NOMO-1 treated with DMSO at 0.1 percent for 48 hours (cell line): Measurements from ENCODE around the gene ZNF148.

Source experiments
- DNase-seq: peaks from one replicate; lab custom pipeline; 2025; ENCODE audit not compliant: unreplicated experiment; lab: John Stamatoyannopoulos, UW

ZNF148 gene

GRCh38 chr3:125194061-125194848 is 180.9 kb downstream of the ZNF148 start:
- no peak for DNase-seq

DNA sequence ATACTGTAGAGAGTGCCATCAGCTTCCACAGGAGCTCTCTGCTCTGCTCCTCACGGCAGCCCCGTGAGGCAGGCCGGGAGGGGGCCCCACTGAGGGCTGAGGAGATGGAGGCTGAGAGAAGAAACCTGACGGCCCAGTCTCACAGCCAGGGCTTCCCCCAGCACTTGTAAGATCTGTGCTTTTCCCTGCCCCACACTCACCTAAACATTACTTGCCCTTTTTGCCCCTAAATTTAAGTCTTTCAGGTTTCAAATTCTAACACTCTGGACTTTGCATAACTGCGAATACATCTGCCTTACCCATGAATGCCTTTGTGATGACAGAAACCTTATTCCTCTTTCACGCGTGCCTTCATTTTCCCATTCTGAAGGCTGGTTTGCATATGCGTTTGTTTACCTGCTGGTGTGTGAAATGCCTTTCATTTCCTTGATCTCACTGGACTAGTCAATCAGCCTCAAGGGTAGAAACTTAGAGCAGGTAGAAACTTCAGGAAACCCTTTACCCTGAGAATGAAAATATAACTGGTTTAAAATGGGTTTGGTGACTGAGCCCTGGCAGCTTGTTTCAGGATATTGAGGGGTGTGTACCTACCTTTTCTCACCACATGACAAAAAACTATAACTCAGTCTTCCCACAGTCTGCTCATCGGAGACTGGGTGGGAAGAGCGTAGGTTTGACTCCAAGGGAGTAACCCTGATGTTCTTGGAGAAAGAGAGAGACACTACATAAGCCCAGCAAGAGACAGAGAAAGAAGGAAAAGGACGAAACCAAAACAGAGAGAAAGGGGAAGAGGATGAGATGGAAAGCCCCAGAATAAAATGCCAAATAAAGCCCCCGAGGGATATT is 182.7 kb downstream of the ZNF148 start:
- DNase-seq, result no peak

- no peak for DNase-seq
Measured at GRCh38 chr3:125191730-125192129, 183.4 kb downstream of the ZNF148 start.

DNA sequence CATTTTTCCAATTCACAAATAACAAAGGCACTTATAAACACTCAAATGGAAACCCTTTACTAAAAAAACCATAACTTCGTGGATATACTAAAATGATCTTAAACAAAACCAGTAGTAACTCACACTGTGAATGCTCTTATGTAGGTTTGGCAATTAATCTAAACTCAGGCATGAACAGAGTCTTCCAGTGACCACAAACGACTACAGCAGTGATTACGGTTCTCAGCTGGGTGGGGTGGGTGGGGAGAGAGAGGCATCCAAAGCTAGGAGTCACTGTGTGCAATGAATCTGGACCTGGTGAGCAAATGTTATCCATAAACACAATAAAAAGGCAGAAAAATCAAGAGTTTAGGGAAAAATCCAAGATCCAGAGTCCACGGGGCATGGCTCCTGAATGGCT is 183.9 kb downstream of the ZNF148 start:
- no peak for DNase-seq

GRCh38 chr3:125190786-125191185 is 184.3 kb downstream of the ZNF148 start:
- no peak for DNase-seq

GRCh38 chr3:125189378-125190165 is 185.6 kb downstream of the ZNF148 start:
- DNase-seq, result no peak

DNA sequence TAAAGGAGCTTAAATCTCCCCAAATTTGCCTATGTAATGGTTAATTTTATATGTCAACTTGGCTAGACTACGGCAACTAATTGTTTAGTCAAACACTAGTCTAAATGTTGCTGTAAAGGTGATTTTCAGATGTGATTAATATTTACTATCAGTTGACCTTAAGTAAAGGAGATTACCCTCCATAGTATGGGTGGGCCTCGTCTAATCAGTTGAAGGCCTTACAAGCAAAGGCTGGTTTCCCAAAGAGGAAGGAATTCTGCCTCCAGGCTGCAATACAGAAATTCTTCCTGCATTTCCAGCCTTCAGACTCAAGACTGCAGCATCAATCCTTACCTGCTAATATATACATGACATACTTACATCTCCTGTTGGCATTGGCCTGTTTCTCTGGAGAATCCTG is 186.2 kb downstream of the ZNF148 start:
- DNase-seq, result no peak

- no peak for DNase-seq
Measured at GRCh38 chr3:125187599-125187910, 187.6 kb downstream of the ZNF148 start.

DNA sequence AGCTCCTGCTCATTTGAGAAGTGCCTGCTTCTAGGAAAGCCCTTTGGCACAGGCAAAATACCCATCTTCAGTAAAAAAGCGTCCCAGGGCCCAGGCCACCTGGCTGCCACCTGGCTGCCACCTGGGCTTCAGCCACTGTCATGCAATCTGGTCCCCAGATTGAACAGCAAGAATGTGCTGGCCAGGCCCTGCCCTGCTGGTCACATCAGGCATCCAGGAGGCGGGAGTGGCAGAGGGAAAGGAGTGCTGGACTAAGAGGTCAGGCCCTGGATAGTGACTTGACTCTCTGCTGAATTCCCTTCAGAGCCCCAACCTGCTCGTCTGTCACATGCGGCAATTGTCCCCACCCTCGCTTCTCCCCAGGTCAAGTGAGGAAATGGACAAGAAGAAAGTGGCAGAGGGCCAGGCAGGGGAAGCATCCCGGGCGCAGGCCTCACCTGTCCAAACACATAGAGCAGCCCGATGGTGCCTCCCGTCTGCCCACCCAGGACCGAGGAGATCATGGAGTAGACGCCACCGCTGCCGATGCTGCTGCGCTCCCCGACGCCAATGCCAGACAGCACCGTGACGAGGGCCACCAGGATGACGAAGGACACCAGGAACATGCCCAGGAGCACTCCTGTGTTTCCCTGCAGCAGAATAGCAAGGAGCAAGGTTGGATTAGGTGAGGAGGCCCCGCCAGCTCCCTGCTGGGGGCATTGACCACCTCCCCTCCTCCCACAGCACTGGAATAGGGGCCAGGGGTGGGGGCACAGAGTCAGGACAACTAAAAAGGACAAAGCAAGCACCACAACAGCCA is 188.1 kb downstream of the ZNF148 start:
- DNase-seq, result no peak

- no peak for DNase-seq
Measured at GRCh38 chr3:125186261-125186787, 188.8 kb downstream of the ZNF148 start.

GRCh38 chr3:125185805-125186204 is 189.3 kb downstream of the ZNF148 start:
- no peak for DNase-seq

DNA sequence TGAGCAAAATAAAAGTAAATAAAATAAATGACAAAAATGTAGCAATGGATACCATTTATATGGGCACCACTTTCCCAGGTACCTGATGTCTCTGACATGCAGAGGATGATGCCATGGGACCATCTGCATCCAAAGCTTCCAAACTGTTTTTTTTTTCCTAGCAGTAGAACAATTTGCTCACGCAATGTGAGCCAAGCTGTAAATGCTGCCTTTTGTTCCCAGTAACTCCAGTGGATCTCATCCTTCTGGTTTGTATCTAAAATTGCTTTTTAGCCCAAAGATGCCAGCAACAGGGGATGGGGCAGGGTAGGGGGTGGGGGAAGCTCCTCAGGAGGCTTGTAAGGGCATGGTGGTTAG is 195.3 kb downstream of the ZNF148 start:
- no peak for DNase-seq

DNA sequence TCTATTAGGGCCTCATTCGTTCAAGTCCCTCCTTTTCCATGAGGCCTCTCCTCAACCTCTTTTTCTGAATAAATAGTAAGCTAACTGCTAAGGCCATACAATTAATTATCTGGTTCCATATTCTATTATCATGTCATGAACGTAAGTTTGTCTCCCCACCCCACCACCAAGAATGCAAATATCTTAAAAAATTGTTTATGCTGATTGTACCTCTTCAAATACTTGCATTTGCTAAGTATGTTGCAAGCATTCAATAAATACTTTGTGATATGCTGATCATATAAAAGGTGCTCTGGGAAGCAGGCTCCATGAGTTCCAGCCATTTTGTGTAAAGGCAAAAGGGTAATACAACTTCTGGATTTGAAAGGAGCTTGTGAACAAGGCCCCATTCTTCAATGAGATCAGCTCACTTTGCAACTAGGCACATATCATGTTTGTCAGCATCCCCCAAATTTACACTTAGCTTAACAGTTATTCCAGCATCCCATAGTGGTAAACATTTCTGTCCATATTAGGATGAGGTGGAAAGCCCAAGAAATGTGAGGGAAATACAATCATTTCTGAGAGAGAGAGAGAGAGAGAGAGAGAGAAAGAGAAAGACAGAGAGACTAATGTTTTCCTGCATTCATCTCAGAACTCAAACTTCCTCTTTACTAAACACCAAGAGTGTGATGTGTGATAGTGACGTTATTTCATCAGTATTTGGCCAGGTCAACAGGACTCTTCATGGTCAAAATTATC is 195.8 kb downstream of the ZNF148 start:
- peak; percentile 29 for DNase-seq

DNA sequence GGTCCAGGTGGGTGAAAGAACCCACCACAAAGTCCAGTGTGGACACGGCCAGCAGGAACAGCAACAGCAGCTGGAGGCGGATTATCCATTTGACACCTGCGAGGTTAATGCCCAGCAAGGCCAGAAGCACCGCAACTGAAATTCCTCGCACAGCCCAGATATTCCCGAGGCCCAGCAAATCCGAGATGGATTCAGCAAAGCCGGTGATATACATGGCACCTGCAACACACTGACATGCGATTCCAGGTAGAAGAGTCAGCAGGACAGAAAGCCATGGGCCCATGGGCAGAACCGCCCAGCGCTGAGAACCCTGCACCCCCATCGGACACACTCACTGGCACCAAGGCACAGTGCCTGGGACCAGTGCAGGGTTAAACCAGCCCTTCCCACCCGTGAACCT is 197.4 kb downstream of the ZNF148 start:
- no peak for DNase-seq
